GM18526 (cell line): ENCODE results near the gene PSMA2.

Experiments used
- POLR2A ChIP-seq: IDR thresholded peaks from 3 replicates; pipeline ENCODE4 v1.6.1; 2011; ENCODE audit not compliant: insufficient read length; ENCODE audit errors: extremely low read depth

Gene PSMA2

GRCh38 chr7:42931834-42932651 lies at the start of gene PSMA2, which contains the start of gene MRPL32:
Gene PSMA2, minus strand, starts transcription at chr7:42932174. Its CDS starts 16 bp downstream, at chr7:42932158.
Gene MRPL32, plus strand, starts transcription at chr7:42932376. Its CDS starts 11 bp downstream, at chr7:42932387.
- TF ChIP-seq POLR2A = peak; percentile 89

DNA sequence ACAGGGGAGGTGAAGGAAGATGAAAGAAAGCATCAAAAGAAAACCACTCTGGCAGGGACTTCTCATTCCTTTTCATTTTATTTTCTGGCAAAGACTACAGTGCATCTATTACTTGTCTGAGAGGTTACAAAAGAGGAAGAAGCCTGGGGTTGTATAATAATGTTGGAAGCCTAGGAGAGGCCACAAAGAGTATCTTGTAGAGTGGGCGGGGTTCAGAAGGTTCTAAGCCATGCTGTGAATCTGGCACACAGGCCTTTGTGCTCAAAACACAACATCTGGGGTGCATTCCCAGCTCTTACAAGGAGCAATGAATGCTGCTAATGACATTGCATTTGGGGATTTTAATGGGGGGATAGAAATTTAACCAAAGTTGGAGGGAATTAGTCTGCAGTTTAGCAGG lies 49.6 kb upstream of the PSMA2 start:
- no peak for TF ChIP-seq POLR2A

- TF ChIP-seq POLR2A = no peak
These were observed 48.5 kb upstream of the PSMA2 start for GRCh38 chr7:42980514-42980913.

GRCh38 chr7:42980084-42980483 lies 48.1 kb upstream of the PSMA2 start:
- TF ChIP-seq POLR2A = no peak

- TF ChIP-seq POLR2A = no peak
These were observed 46.5 kb upstream of the PSMA2 start for GRCh38 chr7:42978496-42978895.

DNA sequence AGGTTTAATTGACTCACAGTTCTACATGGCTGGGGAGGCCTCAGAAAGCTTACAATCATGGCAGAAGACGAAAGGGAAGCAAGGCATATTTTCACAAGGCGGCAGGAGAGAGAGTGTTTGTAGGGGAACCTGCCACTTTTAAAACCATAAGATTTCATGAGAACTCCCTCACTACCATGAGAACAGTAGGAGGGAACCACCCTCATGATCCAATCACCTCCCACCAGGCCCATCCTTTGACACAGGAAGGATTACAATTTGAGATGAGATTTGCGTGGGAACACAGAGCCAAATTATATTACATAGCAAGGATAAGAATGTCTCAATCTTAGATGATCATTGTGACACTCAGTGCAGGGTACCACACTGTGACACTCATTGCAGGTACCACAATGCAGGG lies 44.4 kb upstream of the PSMA2 start:
- TF ChIP-seq POLR2A = no peak

GRCh38 chr7:42972699-42973500 lies 40.9 kb upstream of the PSMA2 start:
- TF ChIP-seq POLR2A = no peak

DNA sequence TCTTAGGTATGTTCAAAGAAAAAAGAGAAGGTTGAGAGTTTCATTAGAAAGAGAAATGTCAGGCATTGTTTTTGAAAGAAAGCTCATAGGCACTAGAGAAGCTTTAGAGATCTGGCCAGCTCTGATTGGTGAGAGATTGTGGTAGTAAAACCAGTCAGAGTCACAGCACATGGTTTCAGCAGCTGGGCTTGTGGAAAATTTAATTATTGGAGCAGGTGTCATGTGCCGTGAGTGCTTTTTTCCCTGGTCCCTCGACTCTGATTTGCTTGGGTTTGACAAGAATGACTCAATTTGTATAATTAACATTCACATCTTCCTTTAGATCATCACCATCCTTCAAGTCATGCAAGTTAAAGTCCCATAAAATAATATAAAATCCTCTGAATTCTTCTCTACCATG lies 35.4 kb upstream of the PSMA2 start:
- TF ChIP-seq POLR2A = no peak

DNA sequence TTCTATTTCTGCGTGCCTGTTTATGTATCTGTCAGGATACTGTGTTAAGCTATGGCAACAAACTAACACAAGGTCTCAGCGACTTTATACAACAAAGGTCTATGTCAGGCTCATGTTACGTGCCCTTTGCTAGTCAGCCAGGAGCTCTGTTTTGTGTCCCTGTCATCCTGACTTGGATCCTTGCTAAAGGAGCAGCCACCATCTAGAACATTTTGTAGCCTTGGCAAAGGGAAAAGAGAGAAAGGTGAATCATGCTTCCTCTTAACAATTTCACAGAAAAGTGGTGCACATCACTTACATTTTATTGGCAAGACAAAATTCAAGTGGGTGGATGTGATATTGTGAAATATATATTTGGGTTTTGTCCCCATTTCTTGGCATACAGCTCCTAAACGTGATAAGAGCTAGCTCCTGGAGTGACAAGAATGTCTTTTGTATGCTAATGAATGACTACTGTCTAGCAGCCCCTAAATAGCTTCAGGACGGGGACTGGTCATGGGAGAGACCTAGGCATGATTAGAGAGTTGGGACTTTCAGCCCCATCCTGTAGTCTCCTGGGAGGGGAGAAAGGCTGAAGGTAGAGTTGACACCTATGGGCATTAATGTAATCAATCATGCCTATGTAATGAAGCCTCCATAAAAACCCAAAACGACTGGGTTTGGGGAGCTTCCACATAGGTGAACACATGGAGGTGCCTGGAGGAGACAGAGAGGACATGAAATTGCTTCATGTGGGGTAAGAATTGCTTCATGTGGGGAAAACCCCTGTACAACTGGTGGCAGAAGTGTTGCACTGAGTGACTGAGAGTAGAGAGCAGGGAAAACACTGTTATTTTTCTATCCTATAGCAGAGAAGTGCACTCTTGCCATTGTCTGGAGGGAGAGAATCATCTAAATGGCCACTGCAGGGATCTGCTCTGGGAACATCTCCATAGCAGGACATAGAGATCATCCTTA lies 33.2 kb upstream of the PSMA2 start:
- no peak for TF ChIP-seq POLR2A

DNA sequence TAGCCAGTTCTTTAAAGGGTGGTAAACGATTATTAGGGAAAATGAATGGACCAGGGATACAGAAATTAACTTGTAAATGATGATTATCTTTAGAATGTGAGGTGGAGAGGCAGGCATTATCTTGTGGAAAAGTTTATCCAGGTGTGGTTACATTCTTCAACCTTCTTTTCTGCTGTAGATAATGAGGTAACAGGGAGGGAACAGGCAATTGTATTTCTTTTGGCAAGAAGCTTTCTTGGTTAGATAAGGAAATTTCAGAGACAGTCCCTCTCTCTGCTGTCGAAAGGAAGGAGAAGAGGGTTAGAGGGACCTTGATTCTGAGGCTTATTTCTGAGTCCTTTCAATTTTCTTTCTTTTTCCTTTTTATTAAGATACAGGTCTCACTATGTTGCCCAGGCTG lies 32.3 kb upstream of the PSMA2 start:
- TF ChIP-seq POLR2A = no peak

DNA sequence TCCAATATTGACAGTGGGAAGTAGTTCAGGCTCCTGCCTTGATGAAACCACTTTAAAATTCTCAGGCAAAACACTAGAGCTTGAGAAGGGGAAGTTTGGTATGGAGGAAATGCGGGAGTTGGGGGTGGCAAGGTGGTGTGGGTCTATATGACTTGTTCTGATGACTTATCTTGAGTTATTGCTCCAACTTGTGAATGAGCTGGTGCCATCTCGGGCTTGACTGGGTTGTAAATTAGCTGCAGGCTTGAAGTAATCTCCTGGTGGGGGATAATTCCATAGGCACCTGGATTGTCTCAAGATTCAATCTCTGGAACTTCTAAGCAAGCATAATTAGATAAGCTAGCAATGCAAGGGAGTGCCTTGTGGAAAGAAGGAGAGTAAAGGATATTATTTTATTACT lies 29.2 kb upstream of the PSMA2 start:
- no peak for TF ChIP-seq POLR2A

- TF ChIP-seq POLR2A = no peak
These were observed 28.8 kb upstream of the PSMA2 start for GRCh38 chr7:42960762-42961161.

- no peak for TF ChIP-seq POLR2A
These were observed 27.6 kb upstream of the PSMA2 start for GRCh38 chr7:42959549-42959948.

- no peak for TF ChIP-seq POLR2A
These were observed 24.1 kb upstream of the PSMA2 start for GRCh38 chr7:42956062-42956461.

GRCh38 chr7:42953994-42954393 lies 22.0 kb upstream of the PSMA2 start:
- no peak for TF ChIP-seq POLR2A
